Measurements from ENCODE around the gene KIAA0586. TPM values are rescaled to one million over a fixed set of nuclear protein-coding genes. Genes with fewer than 3 reads are reported as not detected.
A peak's percentile ranks its signal among the peaks of the same experiment; 100 is the strongest.

The KIAA0586 gene
- total and polyA plus RNA-seq, 9 of the 15 experiments (the other 6 are each of a cell fraction or from before 2014, with no cell fraction given): 11.2 to 30.9 (median 22.6) TPM

GRCh38 chr14:58395812-58396788 is 31.4 kb upstream of the KIAA0586 start, which contains the start of gene TOMM20L (continued):
- 0 out of 2 replicates have a peak, but pooled peaks have one; percentile 55 for TF ChIP-seq MGA (IDR thresholded peaks at IDR 0.05)
- TF ChIP-seq TCF3 (CRISPR knock-in tag; IDR thresholded peaks at IDR 0.05): no peak
- TF ChIP-seq NRF1 (conservative IDR thresholded peaks at IDR 0.05 in 1 of 2, IDR thresholded peaks at IDR 0.05 in 1 of 2): peak; percentile 84 to 86; a peak in 2 of 4 replicates
- no peak for TF ChIP-seq COPS2 (conservative IDR thresholded peaks at IDR 0.05)
- TF ChIP-seq ZFP36 (IDR thresholded peaks at IDR 0.05; ENCODE audit: low read depth, low read length, partially characterized antibody): no peak
- no peak for TF ChIP-seq CCNT2 (IDR thresholded peaks at IDR 0.05; ENCODE audit: borderline replicate concordance, extremely low read depth, insufficient read length, low read depth, low read length)
- TF ChIP-seq RAD21 (CRISPR knock-in tag; conservative IDR thresholded peaks at IDR 0.05 in 1 of 2, IDR thresholded peaks at IDR 0.05 in 1 of 2): peak in 1 of 2 experiments; percentile 35; a peak in 2 of 4 replicates
- no peak for TF ChIP-seq MTA2 (IDR thresholded peaks at IDR 0.05; ENCODE audit: low read depth)
- no peak for TF ChIP-seq ID3 (CRISPR knock-in tag; IDR thresholded peaks at IDR 0.05)
- TF ChIP-seq ID3 (tag; IDR thresholded peaks at IDR 0.05): no peak
